ENCODE data around the gene PTRH1. TPM values are rescaled to one million over a fixed set of nuclear protein-coding genes. Genes with fewer than 3 reads are reported as not detected.

Gene PTRH1
- total RNA-seq, 1 donor from 2014 or later = 5.4 TPM

GRCh38 chr9:127664324-127664677 is 51.2 kb downstream of the PTRH1 start:
- TF ChIP-seq CTCF (IDR thresholded peaks at IDR 0.05) = no peak
- Histone ChIP-seq H3K4me3 (no peak overlapping the region), H3K4me1 (no peaks in the 10 kb centered on the region), H3K9me3 (no peaks in the 10 kb centered on the region), H3K27me3 (no peaks in the 10 kb centered on the region), H3K36me3 (peaks cover 22 to 74% of the 10 kb centered on the region in 2 donors), H3K27ac (no peak overlapping the region)
- intact Hi-C loops (cut with DNase I) = no loop called here
- no peak for DNase-seq (ENCODE audit: low spot score in 2 of 2)

Other genes with a start within 250 kb of the PTRH1 start
- 29.3 TPM for gene STXBP1, start 103.4 kb downstream of the PTRH1 start, total RNA-seq
- not detected for gene CFAP157, start 8.7 kb downstream of the PTRH1 start, total RNA-seq
- not detected for gene TTC16, start 416 bp upstream of the PTRH1 start, total RNA-seq
- gene TOR2A, start 19.6 kb upstream of the PTRH1 start, total RNA-seq = not detected
- gene SH2D3C, start 63.0 kb upstream of the PTRH1 start, total RNA-seq = 49.5 TPM
- 470 TPM for gene CDK9, start 70.4 kb upstream of the PTRH1 start, total RNA-seq
- 286 TPM for gene FPGS, start 87.2 kb upstream of the PTRH1 start, total RNA-seq
- gene ENG, start 139.0 kb upstream of the PTRH1 start, total RNA-seq = 675 TPM
- 64.5 TPM for gene AK1, start 162.0 kb upstream of the PTRH1 start, total RNA-seq
- gene ST6GALNAC6, start 183.9 kb upstream of the PTRH1 start, total RNA-seq = 172 TPM
- 134 TPM for gene ST6GALNAC4, start 201.4 kb upstream of the PTRH1 start, total RNA-seq
- not detected for gene PIP5KL1, start 215.1 kb upstream of the PTRH1 start, total RNA-seq
- gene DPM2, start 222.2 kb upstream of the PTRH1 start, total RNA-seq = 18.2 TPM

Data from ascending aorta (tissue), 2 donors.